Measurements from ENCODE around the gene MBTPS2.
"Not testable (repeated sequence)": the region's sequence is repeated elsewhere in the genome, so short reads cannot be mapped to it uniquely, and the experiment has no call there.

MBTPS2 gene

DNA sequence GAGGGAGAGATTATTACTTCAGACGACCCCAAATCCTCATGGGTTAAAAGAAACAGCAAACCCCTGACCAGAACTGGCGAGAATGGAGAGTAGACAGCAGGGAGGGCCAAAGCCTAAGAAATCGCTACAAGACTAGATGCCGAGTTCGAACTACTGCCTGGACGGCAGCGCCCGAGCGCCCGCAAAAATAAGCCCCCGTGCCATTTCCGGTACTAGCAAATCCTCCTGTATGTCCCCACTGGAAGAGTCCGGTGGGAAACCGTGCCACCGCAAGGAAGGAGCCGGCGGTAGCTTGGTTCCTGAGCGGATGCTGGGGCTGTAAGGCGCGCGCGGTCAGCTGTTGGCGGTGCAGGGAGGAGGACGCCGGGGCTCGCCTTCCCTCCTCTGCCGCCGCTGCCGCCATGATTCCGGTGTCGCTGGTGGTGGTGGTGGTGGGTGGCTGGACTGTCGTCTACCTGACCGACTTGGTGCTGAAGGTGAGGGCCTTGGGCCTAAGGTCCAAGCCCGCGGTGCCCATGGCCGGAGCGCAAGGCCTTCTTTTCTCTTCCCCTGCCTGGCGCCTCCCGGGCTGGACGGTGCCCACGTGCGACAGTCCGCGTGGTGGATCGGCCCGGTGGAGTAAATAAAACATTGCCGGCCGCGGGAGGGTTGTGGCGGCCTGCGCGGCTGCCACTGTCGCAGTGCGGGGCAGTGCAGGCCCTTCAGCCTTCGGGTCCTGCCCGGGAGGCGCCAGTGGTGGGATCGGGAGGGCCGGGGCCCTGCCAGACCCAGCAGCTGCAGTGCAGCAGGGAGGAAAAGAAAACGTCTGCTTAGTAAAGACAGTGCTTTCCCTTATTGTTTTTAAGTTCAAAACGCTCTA lies at the start of gene MBTPS2:
TSS of gene MBTPS2 (plus strand) at position 284 of the 859 bp plus-strand sequence. CDS start at position 402, 118 bp downstream.
- DNase-seq (ENCODE audit: low read depth), result peak; percentile 71

DNA sequence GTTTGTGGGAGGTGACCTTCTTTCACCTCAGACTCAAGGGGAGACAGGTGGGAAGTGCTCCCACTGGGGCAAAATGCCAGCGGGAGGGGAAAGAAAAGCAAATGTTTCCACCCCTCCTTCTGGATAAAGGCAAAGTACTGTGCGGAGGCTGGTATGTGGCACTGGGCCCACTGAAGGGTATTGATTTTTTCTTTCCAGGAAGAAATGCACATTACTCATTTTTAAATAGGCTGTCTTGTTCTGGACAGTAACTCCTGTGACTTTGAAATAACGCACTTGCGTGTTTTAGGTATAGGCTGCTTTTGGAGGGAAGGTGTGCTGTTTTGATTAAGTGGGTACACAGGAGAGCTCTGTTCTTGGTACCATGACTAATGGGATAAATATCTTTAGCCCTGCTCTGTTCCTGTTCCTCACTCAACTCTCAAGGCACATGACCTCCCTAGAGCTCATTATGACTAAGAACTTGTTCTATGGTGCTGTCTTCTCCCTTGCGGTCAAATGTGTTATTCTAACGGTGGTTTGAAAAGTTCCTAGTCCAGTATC lies 40.7 kb upstream of the MBTPS2 start:
- no peak for DNase-seq (ENCODE audit: low read depth)

DNA sequence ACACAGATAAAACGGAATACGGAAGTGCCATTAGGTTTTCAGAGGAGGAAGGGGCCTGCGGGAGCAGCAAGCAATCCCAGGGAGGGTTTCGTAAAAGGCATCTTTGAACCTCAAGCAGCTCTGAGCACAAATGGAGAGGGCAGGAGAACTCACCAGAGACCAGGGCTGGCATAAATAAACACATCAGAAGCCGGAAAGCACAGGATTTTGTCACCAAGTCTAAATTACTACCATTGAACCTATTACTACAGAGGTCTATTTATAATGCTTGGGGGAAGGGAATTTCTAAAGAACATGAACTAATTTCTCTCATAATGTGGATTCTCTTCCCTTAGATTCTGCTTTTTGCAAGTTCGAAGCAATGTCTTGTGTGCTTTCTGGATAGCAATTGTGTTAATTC lies 39.6 kb upstream of the MBTPS2 start:
- no peak for DNase-seq (ENCODE audit: low read depth)

DNA sequence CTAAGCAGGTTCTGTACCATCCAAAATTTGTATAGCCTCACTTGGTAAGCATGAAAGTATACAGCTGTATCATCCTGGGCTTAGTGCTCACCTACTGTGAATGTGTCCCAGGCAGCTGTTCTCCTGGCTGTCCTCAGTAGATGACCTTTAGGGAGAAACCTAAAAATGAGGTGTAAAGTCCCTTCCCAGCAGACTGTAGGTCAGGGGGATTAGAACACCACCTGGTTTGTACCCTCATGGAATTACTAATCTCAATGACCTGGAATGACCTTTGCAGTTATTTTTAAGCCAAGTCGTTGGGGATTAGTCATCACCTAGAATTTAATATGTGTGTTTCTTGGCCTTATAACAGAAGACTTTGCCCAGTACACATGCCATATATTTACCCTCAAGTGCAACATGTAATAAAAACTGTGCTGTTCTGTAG lies 39.1 kb upstream of the MBTPS2 start:
- DNase-seq (ENCODE audit: low read depth), result no peak

DNA sequence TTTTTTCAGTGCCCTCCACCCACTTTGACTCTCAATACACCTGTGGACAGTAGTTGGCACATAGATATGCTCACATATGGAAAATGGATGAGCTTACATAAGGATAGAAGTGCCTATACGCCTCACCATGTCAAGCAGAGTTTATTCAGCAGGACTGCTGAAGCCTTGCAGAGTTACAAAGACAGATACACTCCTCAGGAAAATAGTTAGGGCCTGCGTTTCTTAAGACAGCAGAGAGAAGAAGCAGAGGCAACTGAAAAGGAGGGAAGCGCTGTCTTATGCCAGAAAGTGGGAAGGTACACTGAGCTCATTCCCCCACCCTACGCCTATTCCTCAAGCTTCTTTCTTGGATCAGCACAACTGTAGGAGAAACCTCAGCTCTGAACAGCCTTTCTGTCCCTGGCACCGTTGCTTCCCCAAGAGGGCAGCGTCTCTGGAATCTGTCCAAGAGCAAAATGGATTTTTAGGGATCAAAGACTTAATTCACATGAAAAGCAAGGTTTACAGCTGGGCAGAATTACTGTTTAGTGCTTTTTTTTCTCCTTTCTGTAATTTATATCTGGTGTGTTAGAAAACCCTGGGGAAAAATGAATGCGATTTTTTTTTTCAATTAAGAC lies 37.3 kb upstream of the MBTPS2 start:
- DNase-seq (ENCODE audit: low read depth), result no peak

DNA sequence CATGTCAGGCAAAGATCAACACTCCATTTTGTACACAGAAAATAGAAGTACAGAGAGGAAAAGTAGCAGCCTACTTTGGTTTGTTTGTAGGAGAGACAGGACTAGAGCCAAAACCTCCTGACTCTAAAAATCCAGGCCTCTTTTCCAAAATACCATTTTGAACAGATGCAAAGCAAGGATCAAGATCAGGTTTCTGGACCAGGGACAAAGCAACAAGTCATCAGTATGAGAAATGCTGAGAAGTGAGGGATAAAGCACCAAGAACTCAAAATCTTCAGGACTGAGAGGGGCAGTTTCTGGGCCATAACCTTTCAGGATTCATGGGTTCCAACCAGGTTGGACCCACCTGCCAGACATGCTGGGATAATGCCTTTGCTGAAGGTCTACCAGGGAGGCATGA lies 36.6 kb upstream of the MBTPS2 start:
- DNase-seq (ENCODE audit: low read depth), result no peak

DNA sequence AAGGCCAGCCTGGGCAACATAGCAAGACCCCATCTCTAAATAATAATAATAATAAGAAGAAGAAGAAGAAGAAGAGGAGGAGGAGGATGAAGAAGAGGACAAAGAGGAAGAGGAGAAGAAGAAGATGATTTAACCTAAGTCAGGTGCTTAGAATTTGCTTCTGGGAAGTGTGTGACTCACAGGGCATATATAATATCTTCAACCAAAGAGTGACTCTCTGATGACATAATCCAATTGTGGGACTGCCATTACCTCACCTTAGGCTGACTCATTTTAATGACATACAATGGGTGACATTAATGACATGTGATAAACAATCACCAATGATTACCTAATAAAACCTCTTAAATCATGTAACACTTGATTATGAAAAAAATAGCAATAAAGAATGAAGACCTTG lies 32.7 kb upstream of the MBTPS2 start:
- no peak for DNase-seq (ENCODE audit: low read depth)

DNA sequence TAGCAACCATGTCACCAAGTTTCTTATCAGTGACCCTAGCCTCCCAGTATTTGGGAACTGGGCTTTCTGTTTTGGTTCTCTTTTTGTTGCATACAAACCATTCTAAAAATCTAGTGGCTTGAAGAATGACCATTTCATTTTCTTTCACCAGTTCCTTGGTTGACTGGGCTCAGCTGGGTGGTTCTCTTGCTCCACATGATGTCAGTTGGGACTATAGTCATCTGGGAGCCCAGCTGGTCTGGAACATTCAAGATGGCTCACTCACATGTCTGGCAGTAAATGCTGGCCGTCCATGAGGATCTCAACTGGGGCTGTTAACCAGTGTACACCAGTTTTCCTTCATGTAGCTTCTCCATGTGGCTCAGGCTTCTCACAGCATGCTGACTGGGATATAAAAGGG lies 27.6 kb upstream of the MBTPS2 start:
- DNase-seq (ENCODE audit: low read depth), result no peak

DNA sequence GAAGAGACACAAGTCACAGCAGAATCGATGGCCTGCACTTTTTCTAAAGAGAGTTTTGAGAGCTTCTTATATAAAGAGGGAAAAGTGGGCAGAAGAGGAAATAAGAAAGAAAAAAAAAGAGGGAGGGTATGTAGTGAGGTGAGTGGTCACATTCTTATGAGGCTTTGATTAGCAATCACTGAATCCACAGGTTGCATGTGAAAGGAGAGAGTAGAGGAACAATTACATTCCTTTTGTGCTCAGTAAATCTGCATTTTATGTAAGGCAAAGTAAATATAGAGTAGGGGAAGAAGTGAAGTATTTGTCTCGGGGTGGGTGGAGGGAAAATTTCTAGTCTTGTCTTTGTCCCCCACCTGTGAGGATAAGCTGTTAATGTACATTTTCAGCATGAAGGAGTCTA lies 26.8 kb upstream of the MBTPS2 start:
- no peak for DNase-seq (ENCODE audit: low read depth)

DNA sequence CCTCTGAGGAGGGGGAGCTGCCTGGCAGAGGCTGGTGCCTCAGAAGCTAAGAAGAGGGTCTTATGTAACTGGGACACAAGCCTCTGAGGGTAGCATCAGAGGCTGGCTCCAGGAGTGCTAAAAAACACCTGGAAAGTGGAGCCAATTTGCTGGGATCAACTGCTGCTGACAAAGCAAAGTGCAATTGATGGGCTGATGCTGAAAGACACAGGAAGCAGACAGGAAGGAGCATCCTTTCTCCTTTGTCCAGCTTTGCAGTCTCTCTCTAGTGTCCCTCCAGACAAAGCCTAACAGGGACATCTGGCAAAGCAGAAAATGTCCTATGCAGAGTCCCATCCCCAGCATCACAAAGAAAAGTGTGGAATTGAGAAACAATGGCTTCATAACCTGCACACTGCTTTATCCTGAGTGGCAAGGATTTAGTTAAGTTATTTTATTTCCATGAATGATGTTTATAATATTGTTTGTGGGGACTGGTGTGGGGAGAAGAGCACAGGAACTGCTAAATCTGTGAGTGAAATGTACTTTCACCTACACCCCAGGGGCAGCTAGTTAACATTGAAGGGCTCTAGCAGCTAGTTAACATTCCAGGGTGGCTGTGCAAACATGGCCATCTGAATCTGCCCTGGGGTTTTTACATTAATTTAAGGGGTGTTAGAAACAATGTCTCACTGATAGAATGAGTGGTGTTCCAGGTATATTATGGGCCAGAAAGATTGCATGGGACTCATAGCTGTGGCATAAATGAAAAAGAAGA lies 25.6 kb upstream of the MBTPS2 start:
- DNase-seq (ENCODE audit: low read depth), result no peak

DNA sequence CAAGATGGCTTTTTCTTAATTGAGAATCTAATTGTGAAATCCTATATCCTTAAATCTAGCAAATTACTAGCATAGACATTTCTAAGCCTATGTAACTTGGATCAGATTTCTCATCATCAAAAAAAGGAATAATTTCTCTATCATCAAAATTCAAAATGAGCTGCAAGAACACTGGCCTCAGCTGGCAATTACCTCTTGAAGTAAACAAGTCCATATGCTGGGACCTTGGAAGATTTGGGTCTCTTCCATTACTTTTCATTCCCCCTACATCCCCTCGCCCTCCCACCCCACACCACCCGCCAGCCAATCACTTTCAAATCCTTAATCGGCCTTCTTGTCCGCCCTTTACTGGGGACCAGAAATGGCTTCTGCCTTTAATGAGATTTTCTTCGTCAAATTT lies 23.3 kb upstream of the MBTPS2 start:
- DNase-seq (ENCODE audit: low read depth), result no peak

DNA sequence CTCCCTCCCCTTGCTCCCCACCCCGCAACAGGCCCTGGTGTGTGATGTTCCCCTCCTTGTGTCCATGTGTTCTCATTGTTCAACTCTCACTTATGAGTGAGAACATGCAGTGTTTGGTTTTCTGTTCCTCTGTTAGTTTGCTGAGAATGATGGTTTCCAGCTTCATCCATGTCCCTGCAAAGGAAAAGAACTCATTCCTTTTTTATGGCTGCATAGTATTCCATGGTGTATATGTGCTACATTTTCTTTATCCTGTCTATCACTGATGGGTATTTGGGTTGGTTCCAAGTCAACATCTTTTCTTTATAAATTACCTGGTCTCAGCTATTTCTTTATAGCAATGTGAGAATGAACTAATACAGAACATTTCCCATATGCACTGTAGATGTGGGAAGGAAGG lies 19.2 kb upstream of the MBTPS2 start:
- not testable (repeated sequence) for DNase-seq (ENCODE audit: low read depth)

DNA sequence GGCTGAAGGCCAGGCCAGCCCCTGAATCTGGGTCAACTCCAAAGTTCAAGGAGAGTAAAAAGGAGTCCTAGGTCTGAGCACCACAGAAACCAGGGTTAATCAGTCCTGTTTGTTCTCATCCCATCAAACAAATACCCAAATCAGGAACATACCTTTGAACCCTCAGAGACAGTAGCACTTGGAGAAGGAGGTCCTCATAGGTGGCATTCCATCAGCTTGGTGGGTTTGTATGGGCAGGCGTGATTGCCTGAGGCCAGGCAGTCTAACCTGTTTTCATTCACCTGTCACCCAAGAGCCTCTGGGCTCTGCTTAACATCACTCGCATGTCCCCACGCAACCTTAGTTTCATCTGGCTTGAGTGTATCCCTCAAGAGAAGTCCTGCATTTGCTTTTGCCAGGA lies 17.5 kb upstream of the MBTPS2 start:
- no peak for DNase-seq (ENCODE audit: low read depth)

DNA sequence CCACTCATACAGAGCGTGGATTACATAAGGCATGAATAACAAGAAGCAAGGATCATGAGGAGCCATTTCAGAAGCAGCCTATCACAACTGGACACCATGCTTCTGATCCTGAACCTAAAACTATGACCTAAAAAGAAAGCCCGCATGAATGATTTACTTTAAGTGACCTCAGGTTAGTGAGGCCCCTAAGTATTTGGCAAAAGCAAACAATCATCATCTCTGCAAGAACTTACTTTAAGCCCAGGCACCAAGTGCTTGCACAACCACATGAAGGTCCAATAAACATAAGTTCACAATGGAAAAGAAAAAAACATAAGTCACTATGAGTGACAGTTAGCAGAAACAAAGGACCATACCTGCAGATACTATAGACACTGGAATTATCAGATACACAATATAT lies 7.9 kb upstream of the MBTPS2 start:
- DNase-seq (ENCODE audit: low read depth), result no peak

DNA sequence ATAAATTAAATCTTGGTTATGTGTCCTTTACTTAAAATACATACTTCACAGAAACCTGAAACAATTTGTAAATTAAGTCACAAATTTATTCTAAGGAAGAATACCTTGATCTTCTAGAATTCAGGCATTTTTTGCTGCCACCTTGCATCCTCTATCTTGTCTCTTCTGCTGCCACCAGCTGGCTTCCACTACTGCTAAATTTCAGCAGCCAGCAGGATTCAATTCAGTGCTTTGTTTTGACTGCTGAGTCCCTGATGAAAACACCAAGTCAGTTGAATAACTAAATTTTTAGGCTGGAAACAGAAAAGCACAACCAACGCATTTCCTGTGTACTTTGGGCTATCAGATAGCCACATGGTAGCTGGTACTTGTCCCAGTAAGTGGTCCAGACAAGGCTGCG lies 2.4 kb upstream of the MBTPS2 start:
- no peak for DNase-seq (ENCODE audit: low read depth)

DNA sequence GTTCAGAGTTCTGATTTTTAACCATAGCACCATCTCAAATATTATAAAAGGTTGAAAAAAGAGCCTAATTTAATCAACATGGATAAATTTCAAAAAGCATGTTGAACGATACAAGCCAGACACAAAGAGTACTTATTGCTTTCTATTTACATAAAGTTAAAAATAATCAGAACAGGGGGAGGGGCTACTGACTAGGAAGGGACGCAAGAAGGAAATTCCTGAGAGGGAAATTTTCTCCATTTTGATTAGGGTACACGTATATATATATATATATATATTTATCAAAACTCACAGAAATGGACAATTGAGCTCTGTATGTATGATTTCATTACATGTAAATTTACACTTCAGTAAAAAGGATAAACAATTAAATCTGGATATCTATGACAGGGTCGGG lies 482 bp upstream of the MBTPS2 start:
- DNase-seq (ENCODE audit: low read depth), result no peak

DNA sequence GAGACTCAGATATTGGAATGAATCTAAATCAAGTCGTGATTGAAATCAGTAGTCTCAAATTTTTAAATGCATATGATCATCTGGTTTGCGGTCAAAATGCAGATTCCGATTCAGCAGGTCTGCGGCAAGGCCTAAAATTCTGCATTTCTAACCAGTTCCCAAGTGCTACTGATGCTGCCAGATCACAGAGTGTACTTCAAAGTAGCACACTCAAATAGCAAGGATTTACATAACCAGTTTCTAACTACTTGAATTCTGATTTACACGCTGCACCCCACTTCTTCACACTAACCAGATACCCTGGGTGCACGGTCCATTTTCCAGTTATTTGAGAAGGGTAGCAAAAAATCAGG lies 752 bp downstream of the MBTPS2 start:
- no peak for DNase-seq (ENCODE audit: low read depth)

DNA sequence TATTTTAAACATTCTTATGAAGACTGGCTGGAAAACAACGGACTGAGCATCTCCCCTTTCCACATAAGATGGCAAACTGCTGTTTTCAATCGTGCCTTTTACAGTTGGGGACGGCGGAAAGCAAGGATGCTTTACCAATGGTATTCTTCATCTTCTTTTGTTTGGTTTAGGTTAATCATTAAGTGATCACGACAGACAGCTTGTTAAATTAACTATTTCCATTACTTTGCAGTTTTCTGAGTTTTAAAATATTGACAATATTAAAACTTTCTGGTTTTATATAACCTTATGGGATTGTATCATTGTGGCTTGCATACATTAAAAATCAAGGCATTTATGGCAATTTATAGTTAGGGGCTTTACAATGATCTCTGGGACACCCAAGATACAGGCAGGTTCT lies 3.8 kb downstream of the MBTPS2 start:
- no peak for DNase-seq (ENCODE audit: low read depth)

DNA sequence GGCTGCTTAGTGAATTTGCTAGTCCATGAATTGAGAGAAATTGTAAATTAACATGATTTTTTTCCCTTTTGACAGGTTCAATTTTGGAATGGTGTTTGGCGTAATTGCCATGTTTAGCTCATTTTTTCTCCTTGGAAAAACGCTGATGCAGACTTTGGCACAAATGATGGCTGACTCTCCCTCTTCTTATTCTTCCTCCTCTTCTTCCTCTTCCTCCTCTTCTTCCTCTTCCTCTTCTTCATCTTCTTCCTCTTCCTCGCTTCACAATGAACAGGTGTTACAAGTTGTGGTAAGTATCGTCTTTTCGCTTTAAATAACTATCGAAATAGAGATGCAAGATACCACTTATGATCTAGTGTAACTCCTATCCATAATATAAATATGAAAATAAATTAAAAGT lies 5.7 kb downstream of the MBTPS2 start:
- no peak for DNase-seq (ENCODE audit: low read depth)

DNA sequence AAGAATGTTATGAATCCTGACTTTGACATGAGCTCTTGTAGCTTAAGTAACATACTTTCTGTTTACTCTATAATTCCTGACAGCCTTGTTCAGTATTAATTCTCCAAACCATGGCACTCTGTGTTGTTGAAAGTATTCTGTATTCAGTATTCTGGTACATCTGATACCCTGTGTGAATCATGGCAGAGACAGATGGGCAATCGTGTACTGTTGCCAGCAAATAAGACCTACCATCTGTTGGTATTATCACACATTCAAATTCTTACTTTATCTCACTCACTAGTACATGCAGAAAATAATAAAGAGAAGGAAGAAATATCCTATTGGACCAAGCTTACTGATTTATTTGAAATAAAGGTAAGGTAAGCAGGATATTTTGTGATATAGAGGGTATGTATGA lies 7.9 kb downstream of the MBTPS2 start:
- DNase-seq (ENCODE audit: low read depth), result no peak

DNA sequence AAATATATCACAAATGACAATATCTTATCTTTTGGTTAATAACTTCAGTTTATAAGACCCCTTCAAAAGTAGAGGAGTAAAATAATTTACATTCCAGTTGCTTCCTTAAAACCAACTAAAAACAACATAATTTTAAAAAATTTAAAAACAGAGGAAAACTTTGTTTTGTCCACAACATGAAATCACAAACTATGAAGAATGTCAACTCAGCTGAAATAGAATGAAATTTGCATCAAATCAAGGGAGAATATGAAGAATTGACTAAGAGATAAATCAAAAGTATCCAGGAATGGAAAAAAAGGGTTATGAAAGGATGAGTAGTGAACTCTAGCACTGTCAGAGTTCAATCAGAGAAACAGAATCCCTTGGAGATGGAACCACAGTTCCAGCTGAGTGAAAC lies 14.2 kb downstream of the MBTPS2 start:
- no peak for DNase-seq (ENCODE audit: low read depth)

DNA sequence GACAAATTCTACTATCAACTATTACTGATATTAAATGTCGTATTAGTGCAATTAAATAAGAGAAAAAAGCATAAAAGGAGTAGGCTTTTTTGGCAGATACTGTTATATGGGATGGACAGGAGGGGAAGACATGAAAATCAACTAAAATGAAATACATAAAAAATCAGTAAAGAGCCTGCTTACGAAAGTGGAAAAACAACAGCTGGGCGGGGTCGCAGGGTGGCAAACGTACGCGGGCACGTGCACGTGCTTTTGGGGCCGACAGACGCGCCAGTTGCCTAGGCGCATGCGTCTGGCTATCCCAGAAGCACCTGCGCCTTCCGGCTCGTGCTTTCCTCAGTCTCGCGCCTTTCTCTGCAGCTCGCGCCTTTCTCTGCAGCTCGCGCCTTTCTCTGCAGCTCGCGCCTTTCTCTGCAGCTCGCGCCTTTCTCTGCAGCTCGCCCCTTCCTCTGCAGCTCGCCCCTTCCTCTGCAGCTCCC lies 16.6 kb downstream of the MBTPS2 start, which contains the start of gene YY2:
TSS of gene YY2 (plus strand) at position 51 of the 479 bp plus-strand sequence. CDS start 498 bp downstream, outside the sequence.
- no peak for DNase-seq (ENCODE audit: low read depth)

DNA sequence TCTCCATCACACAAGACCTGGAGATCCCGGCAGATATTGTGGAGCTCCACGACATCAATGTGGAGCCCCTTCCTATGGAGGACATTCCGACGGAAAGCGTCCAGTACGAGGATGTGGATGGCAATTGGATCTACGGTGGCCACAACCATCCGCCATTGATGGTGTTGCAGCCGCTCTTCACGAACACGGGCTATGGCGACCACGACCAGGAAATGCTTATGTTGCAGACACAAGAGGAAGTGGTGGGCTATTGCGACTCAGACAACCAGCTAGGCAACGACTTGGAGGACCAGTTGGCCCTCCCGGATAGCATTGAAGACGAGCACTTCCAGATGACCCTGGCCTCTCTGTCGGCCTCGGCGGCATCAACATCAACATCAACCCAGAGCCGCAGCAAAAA lies 17.1 kb downstream of the MBTPS2 start:
- DNase-seq (ENCODE audit: low read depth), result no peak
